ENCODE measurements around the gene YPEL1.

DNA sequence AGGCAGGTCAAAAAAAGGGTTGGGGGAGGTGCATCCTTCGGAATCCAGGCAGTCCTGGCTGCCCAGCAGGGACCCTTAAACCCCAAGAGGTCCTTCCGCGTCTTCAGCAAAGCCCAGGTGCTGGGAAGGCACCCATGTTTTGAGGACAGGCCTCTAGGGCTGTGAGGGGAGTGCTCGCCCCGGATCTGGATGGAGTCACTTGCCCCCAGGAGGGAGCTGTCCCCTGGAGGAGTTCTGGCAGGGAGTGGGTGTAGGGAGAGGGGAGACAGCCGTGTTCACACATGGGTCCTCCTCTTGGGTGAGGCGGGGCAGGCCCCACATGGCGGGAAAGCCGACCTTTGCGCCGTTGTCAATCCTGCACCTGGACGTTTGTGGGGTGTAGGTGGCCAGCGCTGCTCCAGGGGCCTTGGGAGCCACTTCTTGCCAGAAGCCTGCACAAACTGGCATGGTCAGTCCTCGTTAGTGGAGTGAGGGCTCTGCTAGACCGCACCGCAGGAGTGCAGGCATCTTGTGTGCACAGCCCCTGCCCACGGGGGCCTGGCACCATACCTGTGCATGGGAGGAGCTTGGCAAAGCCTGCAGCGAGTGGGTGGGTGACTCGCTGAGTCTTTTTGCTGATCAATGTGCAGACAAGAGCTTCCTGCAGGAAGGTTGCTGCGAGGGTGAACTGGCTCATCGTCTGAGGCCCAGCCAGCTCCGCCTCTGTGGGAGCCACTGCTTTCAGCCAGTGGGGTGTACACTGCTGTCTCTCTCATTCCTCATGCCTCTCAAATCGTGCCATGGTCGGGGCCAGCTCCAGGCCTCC is 53.8 kb downstream of the YPEL1 start:
- TF ChIP-seq, protein P1, sequence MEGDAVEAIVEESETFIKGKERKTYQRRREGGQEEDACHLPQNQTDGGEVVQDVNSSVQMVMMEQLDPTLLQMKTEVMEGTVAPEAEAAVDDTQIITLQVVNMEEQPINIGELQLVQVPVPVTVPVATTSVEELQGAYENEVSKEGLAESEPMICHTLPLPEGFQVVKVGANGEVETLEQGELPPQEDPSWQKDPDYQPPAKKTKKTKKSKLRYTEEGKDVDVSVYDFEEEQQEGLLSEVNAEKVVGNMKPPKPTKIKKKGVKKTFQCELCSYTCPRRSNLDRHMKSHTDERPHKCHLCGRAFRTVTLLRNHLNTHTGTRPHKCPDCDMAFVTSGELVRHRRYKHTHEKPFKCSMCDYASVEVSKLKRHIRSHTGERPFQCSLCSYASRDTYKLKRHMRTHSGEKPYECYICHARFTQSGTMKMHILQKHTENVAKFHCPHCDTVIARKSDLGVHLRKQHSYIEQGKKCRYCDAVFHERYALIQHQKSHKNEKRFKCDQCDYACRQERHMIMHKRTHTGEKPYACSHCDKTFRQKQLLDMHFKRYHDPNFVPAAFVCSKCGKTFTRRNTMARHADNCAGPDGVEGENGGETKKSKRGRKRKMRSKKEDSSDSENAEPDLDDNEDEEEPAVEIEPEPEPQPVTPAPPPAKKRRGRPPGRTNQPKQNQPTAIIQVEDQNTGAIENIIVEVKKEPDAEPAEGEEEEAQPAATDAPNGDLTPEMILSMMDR (IDR thresholded peaks at IDR 0.05), result no peak
- TF ChIP-seq POLR2A (IDR thresholded peaks at IDR 0.05), result no peak

Measured in uterus (tissue), 2 donors.